SK-N-MC (cell line): Measurements from ENCODE around the gene PYGB.

ENCODE experiments used
- EZH2 ChIP-seq: fragments of 200-600 bp; sonication (generic); IDR thresholded peaks from one replicate; pipeline ENCODE4 v1.6.1; 2017; ENCODE audit warnings: antibody characterized with exemption
- POLR2AphosphoS5 ChIP-seq: IDR thresholded peaks from 2 replicates; pipeline ENCODE4 v1.6.1; 2012; ENCODE audit warnings: mild to moderate bottlenecking, low read depth, low read length, borderline replicate concordance

DNA sequence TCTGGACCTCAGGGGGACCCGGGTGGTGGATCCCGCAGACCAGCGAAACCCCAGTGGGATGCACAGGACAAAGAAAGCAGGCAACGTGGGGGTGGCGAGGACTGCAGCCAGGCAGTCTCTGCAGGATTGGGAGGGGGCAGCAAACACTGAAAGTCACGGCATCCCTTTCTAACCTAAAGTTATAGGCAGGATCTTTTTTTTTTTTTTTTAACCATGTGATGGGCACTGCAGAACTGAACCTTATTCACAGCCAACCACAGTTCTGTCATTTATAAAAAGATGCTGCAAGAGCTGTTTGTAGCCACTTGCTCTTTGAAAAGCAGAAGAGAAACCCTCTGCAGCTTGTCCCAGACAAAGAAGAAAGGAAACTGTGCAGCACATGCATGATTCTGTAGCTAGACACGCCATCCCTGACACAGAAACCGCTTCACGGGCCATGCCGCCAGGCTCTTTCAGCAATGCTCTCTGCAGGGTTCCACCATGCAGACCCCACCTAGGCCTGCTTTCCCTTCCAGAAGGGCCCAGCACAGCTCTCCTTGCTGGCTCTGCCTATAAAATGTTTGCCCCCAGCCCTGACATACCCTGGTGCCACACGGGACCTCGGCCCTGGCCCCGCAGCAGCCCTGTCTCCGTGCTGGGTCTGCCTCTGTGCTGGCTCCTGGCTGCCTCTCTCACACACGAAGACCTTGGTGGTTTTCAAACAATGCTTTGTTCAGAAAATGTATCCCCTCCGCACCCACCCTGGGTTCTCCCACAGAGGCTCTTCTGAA lies 70.8 kb downstream of the PYGB start:
- TF ChIP-seq EZH2 (no peak), POLR2AphosphoS5 (no peak)
